Measurements from ENCODE around the gene AP2B1.

DNA sequence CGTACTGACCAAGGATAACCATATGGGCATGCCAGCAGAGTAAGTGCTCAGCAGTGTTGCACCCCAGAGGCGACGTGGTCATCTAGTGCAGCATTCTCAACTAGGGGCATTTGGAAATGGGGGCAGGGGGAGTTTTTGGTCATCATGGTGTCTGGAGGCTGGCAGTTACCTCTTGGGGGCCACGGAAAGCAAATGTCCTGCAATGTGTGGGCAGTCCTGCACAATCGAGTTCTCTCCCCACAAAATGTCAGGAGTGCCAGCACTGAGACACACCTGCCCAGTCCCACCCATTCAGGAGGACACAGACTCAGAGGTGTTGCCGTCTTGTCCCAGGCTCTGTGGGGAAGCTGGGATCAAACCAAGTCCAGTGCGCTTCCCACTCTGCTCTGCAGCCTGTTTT, 147.3 kb downstream of the AP2B1 start:
- TF ChIP-seq POLR2A (IDR thresholded peaks at IDR 0.05) (no peak), POLR2AphosphoS5 (IDR thresholded peaks at IDR 0.05) (no peak)
- TF ChIP-seq, protein P1, sequence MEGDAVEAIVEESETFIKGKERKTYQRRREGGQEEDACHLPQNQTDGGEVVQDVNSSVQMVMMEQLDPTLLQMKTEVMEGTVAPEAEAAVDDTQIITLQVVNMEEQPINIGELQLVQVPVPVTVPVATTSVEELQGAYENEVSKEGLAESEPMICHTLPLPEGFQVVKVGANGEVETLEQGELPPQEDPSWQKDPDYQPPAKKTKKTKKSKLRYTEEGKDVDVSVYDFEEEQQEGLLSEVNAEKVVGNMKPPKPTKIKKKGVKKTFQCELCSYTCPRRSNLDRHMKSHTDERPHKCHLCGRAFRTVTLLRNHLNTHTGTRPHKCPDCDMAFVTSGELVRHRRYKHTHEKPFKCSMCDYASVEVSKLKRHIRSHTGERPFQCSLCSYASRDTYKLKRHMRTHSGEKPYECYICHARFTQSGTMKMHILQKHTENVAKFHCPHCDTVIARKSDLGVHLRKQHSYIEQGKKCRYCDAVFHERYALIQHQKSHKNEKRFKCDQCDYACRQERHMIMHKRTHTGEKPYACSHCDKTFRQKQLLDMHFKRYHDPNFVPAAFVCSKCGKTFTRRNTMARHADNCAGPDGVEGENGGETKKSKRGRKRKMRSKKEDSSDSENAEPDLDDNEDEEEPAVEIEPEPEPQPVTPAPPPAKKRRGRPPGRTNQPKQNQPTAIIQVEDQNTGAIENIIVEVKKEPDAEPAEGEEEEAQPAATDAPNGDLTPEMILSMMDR (IDR thresholded peaks at IDR 0.05 in 8 of 11, conservative IDR thresholded peaks at IDR 0.05 in 3 of 11), result no peak

All from spleen (tissue), 7 donors.